Putamen (tissue), 1 donor: ENCODE measurements around the gene ATP11A.

Experiments used
- DNase-seq: peaks from one replicate; pipeline ENCODE4 v3.0.0-alpha.2; 2016; ENCODE audit warnings: low spot score

Gene ATP11A

GRCh38 chr13:112931028-112931934 is 241.4 kb downstream of the ATP11A start:
- no peak for DNase-seq

- DNase-seq: no peak
These were observed 243.1 kb downstream of the ATP11A start for GRCh38 chr13:112932971-112933370.

GRCh38 chr13:112933649-112934048 is 243.8 kb downstream of the ATP11A start:
- no peak for DNase-seq

- DNase-seq: no peak
These were observed 244.2 kb downstream of the ATP11A start for GRCh38 chr13:112934078-112934477.
